Stimulated activated CD8-positive, alpha-beta memory T cell treated with anti-CD3 and anti-CD28 coated beads, Interleukin-4, amount 100 ng/mL, for 4 hours (primary cell): ENCODE data around the gene COMMD1.
"Not testable (repeated sequence)": the region's sequence is repeated elsewhere in the genome, so short reads cannot be mapped to it uniquely, and the experiment has no call there.

Source experiments
- DNase-seq, 2 donors: peaks; one replicate each; pipeline ENCODE4 v3.0.0-alpha.2; 2020; ENCODE audit warnings: low read depth in 2 of 2, low spot score in 1 of 2

The COMMD1 gene

DNA sequence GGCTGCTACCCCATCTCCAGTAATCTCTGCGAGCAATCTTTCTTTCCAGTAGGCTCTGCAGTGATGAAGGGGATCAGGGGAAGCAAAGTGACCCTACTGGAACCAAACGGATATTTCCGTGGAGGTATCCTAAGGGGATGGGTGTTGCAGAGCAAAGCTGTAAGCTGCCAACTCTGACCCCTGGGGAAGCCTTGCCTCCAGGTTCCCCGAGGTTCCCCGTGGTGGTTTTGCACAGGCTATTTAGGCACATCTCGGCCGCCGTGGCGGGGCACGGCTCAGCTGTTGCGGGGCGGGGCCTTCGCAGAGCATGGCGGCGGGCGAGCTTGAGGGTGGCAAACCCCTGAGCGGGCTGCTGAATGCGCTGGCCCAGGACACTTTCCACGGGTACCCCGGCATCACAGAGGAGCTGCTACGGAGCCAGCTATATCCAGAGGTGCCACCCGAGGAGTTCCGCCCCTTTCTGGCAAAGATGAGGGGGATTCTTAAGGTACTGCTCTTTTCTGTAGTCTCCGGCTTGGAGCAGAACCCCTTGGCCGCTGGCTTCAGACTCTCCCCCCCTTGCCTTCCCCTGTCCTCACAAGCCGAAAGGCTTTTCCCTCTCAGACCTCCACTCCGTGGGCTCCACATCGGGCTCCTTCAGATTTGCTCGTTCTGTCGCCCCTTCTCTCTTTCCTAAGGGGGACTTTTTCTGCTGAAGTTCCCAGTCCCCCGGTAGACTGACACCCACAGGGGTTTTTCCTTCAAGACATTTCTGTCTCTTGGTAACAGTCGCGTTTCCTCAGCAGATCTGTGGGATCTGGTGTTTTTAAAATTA, at the start of gene COMMD1:
Gene COMMD1 (plus strand): TSS at position 303 of the 814 bp plus-strand sequence. CDS start 5 bp downstream, at position 308.
- DNase-seq: peak; percentile 58 to 61

DNA sequence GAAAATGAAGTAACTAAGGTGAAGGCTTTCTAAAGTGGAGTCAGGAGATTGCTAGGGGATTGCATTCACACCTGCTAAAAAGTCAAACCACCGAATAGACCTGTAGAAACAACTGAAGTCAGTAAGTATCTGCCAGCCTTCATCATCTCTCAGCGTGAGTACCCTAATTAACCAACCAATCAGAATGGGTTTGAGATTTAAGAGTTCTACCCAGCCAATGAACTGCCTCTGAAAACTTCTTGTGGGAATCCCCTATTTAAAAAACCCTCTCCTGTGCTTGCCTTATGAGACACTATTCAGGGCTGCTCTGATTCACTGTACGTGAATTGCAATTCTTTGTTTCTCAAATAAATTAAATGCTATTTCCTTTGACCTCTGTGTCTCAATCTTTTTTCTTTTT, 48.2 kb upstream of the COMMD1 start:
- no peak for DNase-seq

- no peak for DNase-seq
Observed at GRCh38 chr2:61862085-61862484, 43.4 kb upstream of the COMMD1 start.

DNA sequence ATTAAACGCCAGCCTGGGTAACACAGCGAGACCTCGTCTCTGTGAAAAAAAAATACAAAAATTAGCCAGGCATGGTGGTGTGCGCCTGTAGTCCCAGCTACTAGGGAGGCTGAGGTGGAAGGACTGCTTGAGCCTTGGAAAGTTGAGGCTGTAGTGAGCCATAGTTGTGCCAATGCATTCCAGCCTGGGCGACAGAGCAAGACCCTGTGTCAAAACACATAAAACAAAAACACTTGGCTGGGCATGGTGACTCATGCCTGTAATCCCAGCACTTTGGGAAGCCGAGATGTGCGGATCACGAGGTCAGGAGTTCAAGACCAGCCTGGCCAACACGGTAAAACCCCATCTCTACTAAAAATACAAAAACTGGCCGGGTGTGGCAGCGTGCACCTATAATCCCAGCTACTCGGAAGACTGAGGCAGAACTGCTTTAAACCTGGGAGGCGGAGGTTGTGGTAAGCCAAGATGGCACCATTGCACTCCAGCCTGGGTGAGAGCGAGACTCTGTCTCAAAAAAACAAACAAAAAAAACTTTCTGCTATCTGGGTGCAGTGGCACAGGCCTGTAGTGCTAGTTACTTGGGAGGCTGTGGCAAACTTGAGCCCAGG, 38.9 kb upstream of the COMMD1 start:
- DNase-seq: not testable (repeated sequence)

DNA sequence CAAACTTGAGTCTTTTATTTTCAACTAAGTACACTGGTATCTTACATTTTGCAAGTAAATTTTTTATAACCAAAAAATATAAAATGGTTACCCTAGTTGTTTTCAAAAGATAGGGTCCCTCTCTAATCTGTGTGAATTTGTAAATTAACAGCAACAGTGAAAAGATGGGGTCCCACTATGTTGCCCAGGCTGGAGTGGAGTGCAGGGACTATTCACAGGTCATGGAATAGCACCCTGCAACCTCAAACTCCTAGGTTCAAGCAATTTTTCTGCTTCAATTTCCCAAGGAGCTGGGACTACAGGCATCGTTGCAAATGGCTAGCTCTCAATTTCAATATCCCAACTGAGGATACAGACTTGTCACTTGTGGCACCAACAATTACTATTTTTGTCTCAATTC, 29.1 kb upstream of the COMMD1 start:
- no peak for DNase-seq

DNA sequence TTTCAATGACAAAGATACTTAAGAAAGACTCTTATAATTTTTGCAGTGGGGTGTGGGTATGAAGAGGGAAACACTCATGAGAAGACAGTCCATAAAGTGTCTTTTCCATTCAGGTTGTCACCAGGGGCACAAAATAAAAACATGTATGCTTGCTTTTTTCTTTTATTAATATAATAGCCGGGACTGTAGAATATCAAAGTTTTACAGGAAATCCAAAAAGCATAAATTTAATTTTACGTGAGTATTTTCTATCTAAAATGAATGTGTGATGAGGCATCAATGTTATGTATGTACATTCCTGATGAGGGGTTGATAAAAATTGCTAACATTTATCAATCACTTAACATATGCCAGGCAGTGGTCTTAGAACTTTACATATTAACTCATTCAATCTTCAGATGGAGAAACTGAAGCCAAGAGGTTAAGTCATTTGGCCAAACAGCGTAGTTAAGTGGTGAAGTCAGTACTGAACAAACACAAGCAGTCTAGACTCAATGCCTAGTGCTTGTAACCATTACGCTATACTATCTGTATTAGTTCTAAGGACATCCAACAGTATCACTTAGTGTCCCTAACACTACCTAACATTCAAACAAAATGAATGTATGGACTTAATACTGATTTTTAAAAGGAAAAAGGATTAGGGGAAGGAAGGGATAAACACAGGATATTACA, 27.8 kb upstream of the COMMD1 start:
- no peak for DNase-seq

GRCh38 chr2:61878761-61879160, 26.7 kb upstream of the COMMD1 start:
- no peak for DNase-seq

DNA sequence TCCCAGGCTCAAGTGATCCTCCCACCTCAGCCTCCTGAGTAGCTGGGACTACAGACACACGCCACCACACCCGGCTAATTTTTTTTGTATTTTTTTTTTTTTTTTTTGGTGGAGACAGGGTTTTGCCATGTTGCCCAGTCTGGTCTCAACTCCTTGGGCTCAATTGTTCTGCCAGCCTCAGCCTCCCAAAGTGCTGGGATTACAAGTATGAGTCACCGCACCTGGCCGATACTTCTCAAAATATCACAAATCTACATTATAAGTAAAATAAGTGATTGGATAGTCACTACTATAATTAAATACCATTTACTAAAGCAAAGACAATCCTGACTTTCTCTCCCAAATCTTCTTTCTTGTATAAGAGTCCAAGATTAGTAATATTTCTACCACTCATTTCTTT, 26.1 kb upstream of the COMMD1 start:
- not testable (repeated sequence) for DNase-seq

GRCh38 chr2:61882850-61883249, 22.6 kb upstream of the COMMD1 start:
- no peak for DNase-seq

DNA sequence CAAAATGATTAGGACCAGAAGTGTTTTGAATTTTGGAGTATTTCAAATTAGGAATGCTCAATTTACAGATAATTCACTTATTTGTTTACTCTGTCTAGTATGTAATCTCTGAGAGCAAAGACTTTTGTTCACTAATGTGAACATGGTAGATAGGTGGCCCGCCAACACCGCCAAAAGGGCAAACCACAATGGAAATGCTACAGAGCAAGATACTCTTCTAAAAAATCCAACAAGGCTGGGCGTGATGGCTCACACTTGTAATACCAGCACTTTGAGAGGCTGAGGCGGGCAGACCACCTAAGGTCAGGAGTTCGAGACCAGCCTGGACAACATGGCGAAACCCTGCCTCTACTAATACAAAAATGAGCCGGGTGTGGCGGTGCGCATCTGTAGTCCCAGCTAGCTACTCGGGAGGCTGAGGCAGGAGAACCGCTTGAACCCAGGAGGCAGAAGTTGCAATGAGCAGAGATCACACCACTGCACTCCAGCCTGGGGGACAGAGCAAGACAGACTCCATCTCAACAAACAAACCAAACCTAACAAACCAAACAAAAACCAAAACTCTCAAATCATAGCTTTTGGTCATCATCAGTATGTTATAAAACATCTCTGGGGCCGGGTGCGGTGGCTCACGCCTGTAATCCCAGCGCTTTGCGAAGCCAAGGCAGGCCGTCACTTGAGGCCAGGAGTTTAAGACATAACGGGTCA, 19.4 kb upstream of the COMMD1 start:
- no peak for DNase-seq

DNA sequence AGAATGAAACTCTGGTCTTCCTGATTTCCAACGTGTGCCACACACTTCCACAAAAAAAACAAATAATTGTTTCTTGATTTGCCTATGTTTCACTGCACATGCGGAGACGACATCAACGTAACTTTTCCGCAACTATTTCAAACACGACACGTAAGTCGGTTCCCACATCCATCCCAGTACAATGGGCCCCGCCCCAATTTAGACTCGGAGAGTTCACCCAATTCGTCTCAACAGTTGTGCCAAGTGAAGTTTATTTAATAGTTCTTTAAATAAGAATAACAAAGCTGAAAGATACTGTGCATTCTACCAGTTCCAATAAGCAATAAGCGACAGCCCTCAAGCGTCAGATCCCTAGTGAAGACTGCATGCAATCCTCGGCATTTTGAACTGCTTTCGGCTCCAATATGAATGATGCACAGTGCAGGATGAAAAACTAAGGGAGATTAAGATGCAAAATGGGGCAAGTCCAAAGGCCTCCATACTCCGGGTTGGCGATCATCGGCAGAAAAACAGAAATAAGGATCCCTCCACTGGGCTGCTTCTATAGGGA, 17.7 kb upstream of the COMMD1 start:
- peak in 1 of 2 donors; percentile 11 for DNase-seq

DNA sequence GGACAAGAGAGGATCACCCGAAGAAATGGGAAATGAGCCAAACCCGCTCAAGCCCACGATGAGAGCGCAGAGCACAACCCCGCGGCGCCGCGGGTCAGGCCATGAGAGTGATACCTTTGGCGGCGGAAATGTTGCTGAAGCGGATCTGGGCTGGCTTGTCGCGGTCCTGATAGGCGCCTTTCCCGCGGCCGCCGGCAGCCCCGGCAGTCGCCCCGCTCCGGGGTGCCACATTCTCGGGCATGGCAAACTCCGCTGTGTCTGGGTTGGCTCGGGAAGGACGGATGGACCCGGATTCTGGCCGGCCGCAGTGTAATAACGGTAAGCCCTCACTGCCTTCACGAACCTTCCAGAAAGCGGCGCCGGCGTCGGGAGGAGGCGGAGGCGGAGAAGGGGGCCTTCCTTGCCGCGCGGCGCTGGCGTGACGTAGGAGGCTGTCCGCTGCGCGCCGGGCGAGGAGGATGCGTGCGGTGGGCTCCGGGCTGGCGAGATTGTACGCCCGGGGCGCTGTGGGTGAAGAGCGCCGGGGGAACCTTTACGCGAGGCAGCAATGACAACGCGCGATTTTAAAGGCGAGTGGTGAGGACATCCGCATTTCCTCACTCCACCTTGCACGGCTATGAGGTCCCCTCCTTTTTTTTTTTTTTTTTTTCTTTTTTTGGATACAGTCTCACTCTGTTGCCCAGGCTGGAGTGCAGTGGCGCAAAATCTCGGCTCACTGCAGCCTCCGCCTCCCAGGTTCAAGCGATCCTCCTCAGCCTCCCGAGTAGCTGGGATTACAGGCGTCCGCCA, 17.0 kb upstream of the COMMD1 start, which contains the start of gene CCT4:
Gene CCT4 (minus strand): TSS at position 390 of the 789 bp plus-strand sequence. CDS start 149 bp downstream, at position 241.
- peak; percentile 74 to 77 for DNase-seq

- DNase-seq: no peak
Observed at GRCh38 chr2:61898810-61899209, 6.7 kb upstream of the COMMD1 start.

DNA sequence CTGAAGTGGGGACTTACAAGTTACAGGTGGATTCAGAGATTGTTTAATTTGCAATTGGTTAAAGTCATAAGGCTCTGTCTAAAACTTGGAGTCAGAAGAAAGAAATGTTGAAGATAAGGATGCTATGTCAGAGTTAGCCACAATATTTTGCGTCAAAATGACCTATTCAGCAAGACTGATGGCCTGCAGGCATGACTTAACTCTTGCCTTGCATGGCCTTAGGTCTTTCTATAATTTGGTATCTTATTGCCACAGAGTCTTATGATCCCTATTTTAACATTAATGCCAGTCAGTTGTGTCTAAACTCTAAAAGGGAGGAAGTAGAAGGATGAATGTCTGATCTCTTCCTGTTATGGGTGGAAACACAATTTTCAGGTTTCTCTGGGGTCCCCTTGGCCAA, 5.2 kb upstream of the COMMD1 start:
- DNase-seq: no peak

DNA sequence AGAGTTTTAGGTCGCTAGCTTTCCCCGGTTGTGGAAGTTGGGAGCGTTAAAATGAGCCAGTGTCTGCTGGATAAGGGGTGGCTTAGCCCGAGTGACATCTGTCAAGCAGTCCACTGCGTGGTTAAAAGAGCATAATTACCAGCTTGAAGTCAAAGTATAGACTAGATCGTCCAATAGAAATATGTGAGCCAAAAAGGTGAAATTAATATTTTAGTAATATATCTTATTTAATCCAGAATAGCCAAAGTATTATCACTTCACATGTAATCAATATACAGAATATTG, 654 bp downstream of the COMMD1 start:
- DNase-seq: no peak

DNA sequence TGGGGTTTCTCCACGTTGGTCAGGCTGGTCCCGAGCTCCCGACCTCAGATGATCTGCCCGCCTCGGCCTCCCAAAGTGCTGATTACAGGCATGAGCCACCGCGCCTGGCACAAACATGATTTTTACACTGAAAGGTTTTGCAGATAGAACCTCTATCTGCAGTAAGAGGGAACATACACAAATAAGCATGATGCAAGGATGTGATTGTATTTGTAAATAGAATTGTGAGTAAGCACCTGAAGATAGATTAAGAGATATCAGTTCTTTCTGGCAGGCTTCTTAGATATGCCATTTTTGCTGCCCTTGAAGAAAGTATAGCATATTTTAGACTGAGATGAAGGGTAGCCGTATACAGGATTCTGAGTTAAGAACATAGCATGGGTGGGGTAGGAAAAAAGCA, 3.6 kb downstream of the COMMD1 start:
- no peak for DNase-seq

GRCh38 chr2:61910603-61911002, 5.1 kb downstream of the COMMD1 start:
- no peak for DNase-seq

DNA sequence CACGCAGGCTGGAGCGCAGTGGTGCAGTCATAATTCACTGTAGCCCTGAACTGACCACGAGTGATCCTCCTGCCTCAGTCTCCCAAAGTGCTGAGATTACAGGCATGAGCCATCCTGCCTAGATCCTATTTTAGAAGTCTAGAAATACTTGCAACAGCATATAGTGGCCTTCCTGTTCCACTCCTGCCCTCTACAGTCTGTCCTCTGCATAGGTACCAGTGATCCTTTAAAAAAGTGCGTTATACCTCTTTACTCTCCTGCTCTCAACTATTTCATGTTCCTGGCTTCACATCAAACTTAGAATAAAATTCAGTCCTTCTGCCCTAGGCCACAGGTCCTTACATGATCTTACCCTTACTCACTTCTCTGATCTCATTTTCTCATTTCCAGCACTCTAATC, 6.0 kb downstream of the COMMD1 start:
- DNase-seq: no peak

DNA sequence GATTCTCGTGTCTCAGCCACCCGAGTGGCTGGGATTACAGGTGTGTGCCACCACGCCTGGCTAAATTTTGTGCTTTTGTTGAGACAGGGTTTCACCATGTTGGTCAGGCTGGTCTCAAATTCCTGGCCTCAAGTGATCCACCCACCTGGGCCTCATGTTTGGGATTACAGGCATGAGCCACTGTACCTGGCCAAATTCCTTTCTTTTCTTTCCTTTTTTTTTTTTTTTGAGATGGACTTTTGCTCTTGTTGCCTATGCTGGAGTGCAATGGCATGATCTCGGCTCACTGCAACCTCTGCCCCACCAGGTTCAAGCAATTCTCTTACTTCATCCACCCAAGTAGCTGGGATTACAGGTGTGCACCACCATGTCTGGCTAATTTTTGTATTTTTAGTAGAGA, 9.3 kb downstream of the COMMD1 start:
- DNase-seq: not testable (repeated sequence)

DNA sequence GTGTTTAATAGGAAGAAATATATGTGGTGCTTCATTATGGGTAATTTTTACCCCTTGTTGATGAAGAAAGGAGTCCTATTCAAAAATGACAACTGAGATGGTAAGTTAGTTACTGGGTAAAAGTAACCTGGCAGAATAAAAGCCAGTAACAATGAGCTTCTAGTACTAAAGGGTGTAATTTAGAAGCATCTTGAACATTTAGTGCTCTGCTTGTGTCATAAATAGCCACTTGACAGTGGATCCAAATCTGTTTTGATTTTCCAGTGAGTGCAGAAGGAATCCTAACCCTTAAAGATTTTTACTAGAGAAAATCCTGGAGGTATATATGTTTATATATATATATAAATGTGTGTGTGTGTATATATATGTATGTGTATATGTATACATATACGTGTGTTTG, 15.1 kb downstream of the COMMD1 start:
- no peak for DNase-seq

- DNase-seq: no peak
Observed at GRCh38 chr2:61922714-61923113, 17.2 kb downstream of the COMMD1 start.
